DND-41 (cell line): ENCODE results near the gene FNDC4.
"Not testable (repeated sequence)": the region's sequence is repeated elsewhere in the genome, so short reads cannot be mapped to it uniquely, and the experiment has no call there.

ENCODE experiments used
- ATAC-seq: fragments of 200-7000 bp; cut with Tn5 transposase; 3 replicates; pipeline ENCODE4 v1.9.1; 2021; ENCODE audit warnings: low read depth; ENCODE audit not compliant: insufficient read depth
- DNase-seq: peaks from one replicate; pipeline ENCODE4 v3.0.0-alpha.2; 2020
- H2AFZ ChIP-seq: 2 replicates; pipeline ENCODE4 v1.6.0; 2012; ENCODE audit warnings: low read depth, low read length
- H3K27ac ChIP-seq: 2 replicates; pipeline ENCODE4 v1.5.1; 2012; ENCODE audit warnings: low read length, inconsistent platforms
- H3K27me3 ChIP-seq: fragments of 200-600 bp; sonication (generic); 2 replicates; pipeline ENCODE4 v1.6.0; 2012; ENCODE audit warnings: low read length, mild to moderate bottlenecking, inconsistent platforms; ENCODE audit not compliant: insufficient read depth, poor library complexity
- H3K36me3 ChIP-seq: 2 replicates; pipeline ENCODE4 v1.5.1; 2012; ENCODE audit warnings: low read length, inconsistent platforms; ENCODE audit not compliant: insufficient read depth
- H3K4me1 ChIP-seq: 2 replicates; pipeline ENCODE4 v1.5.1; 2012; ENCODE audit warnings: mild to moderate bottlenecking, low read length; ENCODE audit not compliant: insufficient read depth
- H3K4me2 ChIP-seq: 2 replicates; pipeline ENCODE4 v1.6.0; 2012; ENCODE audit warnings: mild to moderate bottlenecking, moderate library complexity, low read length, inconsistent platforms; ENCODE audit not compliant: insufficient read depth
- H3K4me3 ChIP-seq, 2 experiments: fragments of 200-600 bp in 1 of 2; shearing (Covaris generic) in 1 of 2; 2 replicates each; pipeline ENCODE4 v1.5.1; 2012 to 2016; ENCODE audit warnings: inconsistent platforms in 2 of 2, low read length in 2 of 2, mild to moderate bottlenecking in 2 of 2, low read depth in 1 of 2, moderate library complexity in 1 of 2
- H3K79me2 ChIP-seq: 2 replicates; pipeline ENCODE4 v1.6.0; 2012; ENCODE audit warnings: low read length, inconsistent platforms; ENCODE audit not compliant: insufficient read depth
- H3K9ac ChIP-seq: 2 replicates; pipeline ENCODE4 v1.6.0; 2012; ENCODE audit warnings: low read depth, mild to moderate bottlenecking, inconsistent platforms, low read length, moderate library complexity
- H3K9me3 ChIP-seq: 2 replicates; pipeline ENCODE4 v1.5.1; 2012; ENCODE audit warnings: low read length, moderate library complexity, mild to moderate bottlenecking, inconsistent platforms; ENCODE audit not compliant: insufficient read depth, severe bottlenecking
- H4K20me1 ChIP-seq: 2 replicates; pipeline ENCODE4 v1.6.0; 2012; ENCODE audit warnings: low read length; ENCODE audit not compliant: insufficient read depth
- CTCF ChIP-seq: IDR thresholded peaks from 2 replicates; pipeline ENCODE4 v1.5.1; 2012; ENCODE audit warnings: borderline replicate concordance, low read length, moderate library complexity, mild to moderate bottlenecking; ENCODE audit not compliant: poor library complexity, severe bottlenecking; ENCODE audit errors: extremely low read depth
- EZH2 ChIP-seq: IDR thresholded peaks from 3 replicates; pipeline ENCODE4 v1.6.1; 2012; ENCODE audit warnings: borderline replicate concordance, low read depth, mild to moderate bottlenecking, moderate library complexity, low read length, inconsistent platforms; ENCODE audit not compliant: severe bottlenecking

The FNDC4 gene

GRCh38 chr2:27494944-27495554 lies at the start of gene FNDC4:
TSS of gene FNDC4 (minus strand) at chr2:27495200. CDS start at chr2:27494679, 521 bp downstream.
- no peaks in the 10 kb centered on the region for H3K4me1 ChIP-seq
- H3K36me3 ChIP-seq = no peaks in the 10 kb centered on the region
- no peaks in the 10 kb centered on the region for H3K79me2 ChIP-seq
- H3K27ac ChIP-seq = no peak within 1 kb of the TSS
- peaks cover 8% of the 10 kb centered on the region for H3K27me3 ChIP-seq
- no peaks in the 10 kb centered on the region for H4K20me1 ChIP-seq
- H3K9me3 ChIP-seq = no peaks in the 10 kb centered on the region
- no peak within 1 kb of the TSS for H2AFZ ChIP-seq
- H3K4me3 ChIP-seq = no peak within 1 kb of the TSS
- no peak within 1 kb of the TSS for H3K4me2 ChIP-seq
- H3K9ac ChIP-seq = no peak within 1 kb of the TSS
- ATAC-seq (no peak), DNase-seq (no peak)
- TF ChIP-seq EZH2 = no peak

GRCh38 chr2:27544143-27544821 lies 49.3 kb upstream of the FNDC4 start:
- no peak for TF ChIP-seq EZH2
- TF ChIP-seq CTCF = no peak
- Histone ChIP-seq H3K9me3 (no peaks in the 10 kb centered on the region), H2AFZ (no peak overlapping the region), H3K4me1 (no peaks in the 10 kb centered on the region), H3K27ac (no peak overlapping the region), H4K20me1 (no peaks in the 10 kb centered on the region), H3K36me3 (no peaks in the 10 kb centered on the region), H3K9ac (no peak overlapping the region), H3K4me3 (no peak overlapping the region), H3K79me2 (no peaks in the 10 kb centered on the region), H3K4me2 (no peak overlapping the region), H3K27me3 (no peaks in the 10 kb centered on the region)
- no peak for DNase-seq
- no peak for ATAC-seq

- H2AFZ ChIP-seq, H3K27me3 ChIP-seq, H3K9me3 ChIP-seq, H3K27ac ChIP-seq, H3K9ac ChIP-seq, H3K4me1 ChIP-seq, H3K4me3 ChIP-seq, H3K36me3 ChIP-seq, ATAC-seq, H4K20me1 ChIP-seq, H3K79me2 ChIP-seq, DNase-seq, H3K4me2 ChIP-seq: not testable (repeated sequence)
Measured at GRCh38 chr2:27539649-27540048, 44.6 kb upstream of the FNDC4 start.

- H3K27ac ChIP-seq, ATAC-seq, H3K4me3 ChIP-seq, H3K27me3 ChIP-seq, DNase-seq, H3K36me3 ChIP-seq, H4K20me1 ChIP-seq, H3K79me2 ChIP-seq, H3K4me2 ChIP-seq, H3K4me1 ChIP-seq, H3K9ac ChIP-seq, H2AFZ ChIP-seq, H3K9me3 ChIP-seq: not testable (repeated sequence)
Measured at GRCh38 chr2:27538839-27539450, 43.9 kb upstream of the FNDC4 start.

GRCh38 chr2:27537287-27537686 lies 42.3 kb upstream of the FNDC4 start:
- H4K20me1 ChIP-seq = no peaks in the 10 kb centered on the region
- H3K27me3 ChIP-seq = peaks cover 9% of the 10 kb centered on the region
- ATAC-seq = no peak
- H3K4me2 ChIP-seq = no peak overlapping the region
- no peak overlapping the region for H2AFZ ChIP-seq
- no peak overlapping the region for H3K9ac ChIP-seq
- DNase-seq = no peak
- TF ChIP-seq EZH2 = no peak
- TF ChIP-seq CTCF = no peak
- H3K27ac ChIP-seq = no peak overlapping the region
- no peak overlapping the region for H3K4me3 ChIP-seq
- H3K9me3 ChIP-seq = no peaks in the 10 kb centered on the region
- H3K4me1 ChIP-seq = no peaks in the 10 kb centered on the region
- no peaks in the 10 kb centered on the region for H3K79me2 ChIP-seq
- no peaks in the 10 kb centered on the region for H3K36me3 ChIP-seq
